NT2/D1 (cell line): ENCODE data around the gene PAQR4.
A peak's percentile ranks its signal among the peaks of the same experiment; 100 is the strongest.

Experiments used
- DNase-seq: peaks from one replicate; pipeline ENCODE4 v3.0.0-alpha.2; 2011; ENCODE audit warnings: low read depth, low spot score
- H3K27me3 ChIP-seq: 2 replicates; pipeline ENCODE4 v1.6.0; 2011; ENCODE audit warnings: mild to moderate bottlenecking; ENCODE audit not compliant: insufficient read length, insufficient read depth
- H3K36me3 ChIP-seq: 2 replicates; pipeline ENCODE4 v1.6.1; 2011; ENCODE audit warnings: mild to moderate bottlenecking, low read length, mixed read lengths; ENCODE audit not compliant: insufficient read depth, insufficient read length
- H3K4me1 ChIP-seq: 2 replicates; pipeline ENCODE4 v1.5.1; 2011; ENCODE audit not compliant: insufficient read depth, insufficient read length
- H3K4me3 ChIP-seq: 2 replicates; pipeline ENCODE4 v1.5.1; 2011; ENCODE audit warnings: low read depth; ENCODE audit not compliant: insufficient read length
- H3K9ac ChIP-seq: 2 replicates; pipeline ENCODE4 v1.6.0; 2011; ENCODE audit warnings: low read depth; ENCODE audit not compliant: insufficient read length
- H3K9me3 ChIP-seq: 2 replicates; pipeline ENCODE4 v1.5.1; 2011; ENCODE audit warnings: mild to moderate bottlenecking, low read length; ENCODE audit not compliant: insufficient read depth
- SUZ12 ChIP-seq: IDR thresholded peaks from 2 replicates; pipeline ENCODE4 v1.6.1; 2011; ENCODE audit not compliant: insufficient read length, insufficient read depth; ENCODE audit errors: extremely low read depth
- YY1 ChIP-seq: IDR thresholded peaks from 2 replicates; pipeline ENCODE4 v1.6.1; 2011; ENCODE audit not compliant: insufficient read length, insufficient read depth
- ZNF274 ChIP-seq: IDR thresholded peaks from 2 replicates; pipeline ENCODE4 v1.6.1; 2011; ENCODE audit warnings: mild to moderate bottlenecking, low read depth, low read length

Gene PAQR4

GRCh38 chr16:2985462-2985861 lies 16.3 kb downstream of the PAQR4 start:
- no peaks in the 10 kb centered on the region for H3K9me3 ChIP-seq
- no peak for TF ChIP-seq YY1
- TF ChIP-seq SUZ12 = no peak
- TF ChIP-seq ZNF274 = no peak
- peaks cover 30% of the 10 kb centered on the region for H3K4me1 ChIP-seq
- H3K36me3 ChIP-seq = no peaks in the 10 kb centered on the region
- no peak for DNase-seq
- peak overlapping the region; percentile 57 for H3K9ac ChIP-seq
- H3K27me3 ChIP-seq = no peaks in the 10 kb centered on the region
- no peak overlapping the region for H3K4me3 ChIP-seq

GRCh38 chr16:2985893-2986355 lies 16.8 kb downstream of the PAQR4 start:
- Histone ChIP-seq H3K9ac (peak overlapping the region; percentile 5), H3K9me3 (no peaks in the 10 kb centered on the region), H3K4me1 (peaks cover 34% of the 10 kb centered on the region), H3K27me3 (no peaks in the 10 kb centered on the region), H3K4me3 (no peak overlapping the region), H3K36me3 (no peaks in the 10 kb centered on the region)
- no peak for DNase-seq
- TF ChIP-seq SUZ12 (no peak), ZNF274 (no peak), YY1 (no peak)

- Histone ChIP-seq H3K4me1 (peaks cover 36% of the 10 kb centered on the region), H3K4me3 (no peak overlapping the region)
These were observed 17.6 kb downstream of the PAQR4 start for GRCh38 chr16:2986623-2987188.

GRCh38 chr16:2987286-2987685 lies 18.1 kb downstream of the PAQR4 start:
- TF ChIP-seq YY1 (no peak), SUZ12 (no peak), ZNF274 (no peak)
- Histone ChIP-seq H3K9ac (peak overlapping the region; percentile 56), H3K4me1 (peaks cover 36% of the 10 kb centered on the region)

More at GRCh38 chr16:2986623-2987188, 17.6 kb downstream of the PAQR4 start:
- Histone ChIP-seq H3K36me3 (no peaks in the 10 kb centered on the region), H3K27me3 (peaks cover under 1% of the 10 kb centered on the region), H3K9me3 (no peaks in the 10 kb centered on the region), H3K9ac (peak overlapping the region; percentile 5)
- no peak for DNase-seq
- no peak for TF ChIP-seq ZNF274
- no peak for TF ChIP-seq SUZ12
- TF ChIP-seq YY1 = no peak

GRCh38 chr16:2987833-2988232 lies 18.7 kb downstream of the PAQR4 start:
- H3K4me1 ChIP-seq = peaks cover 37% of the 10 kb centered on the region
- peaks cover 3% of the 10 kb centered on the region for H3K27me3 ChIP-seq
- no peaks in the 10 kb centered on the region for H3K9me3 ChIP-seq
- H3K36me3 ChIP-seq = no peaks in the 10 kb centered on the region
- DNase-seq = no peak
- H3K4me3 ChIP-seq = no peak overlapping the region
- peak overlapping the region; percentile 56 for H3K9ac ChIP-seq
- no peak for TF ChIP-seq SUZ12
- no peak for TF ChIP-seq YY1
- TF ChIP-seq ZNF274 = no peak

More at GRCh38 chr16:2987286-2987685, 18.1 kb downstream of the PAQR4 start:
- Histone ChIP-seq H3K4me3 (no peak overlapping the region), H3K9me3 (no peaks in the 10 kb centered on the region), H3K36me3 (no peaks in the 10 kb centered on the region), H3K27me3 (peaks cover 3% of the 10 kb centered on the region)
- DNase-seq = no peak

- Histone ChIP-seq H3K4me1 (peaks cover 34% of the 10 kb centered on the region), H3K27me3 (peaks cover 3% of the 10 kb centered on the region), H3K4me3 (no peak overlapping the region), H3K9me3 (no peaks in the 10 kb centered on the region), H3K36me3 (no peaks in the 10 kb centered on the region), H3K9ac (peak overlapping the region; percentile 56)
- no peak for DNase-seq
- no peak for TF ChIP-seq SUZ12
- TF ChIP-seq YY1 = no peak
- no peak for TF ChIP-seq ZNF274
These were observed 19.5 kb downstream of the PAQR4 start for GRCh38 chr16:2988590-2989099.

GRCh38 chr16:2990891-2991290 lies 21.7 kb downstream of the PAQR4 start:
- H3K27me3 ChIP-seq = peaks cover 3% of the 10 kb centered on the region
- DNase-seq = no peak
- no peaks in the 10 kb centered on the region for H3K9me3 ChIP-seq
- no peak overlapping the region for H3K4me3 ChIP-seq
- no peak overlapping the region for H3K9ac ChIP-seq
- H3K4me1 ChIP-seq = peaks cover 28% of the 10 kb centered on the region
- TF ChIP-seq SUZ12 = no peak
- H3K36me3 ChIP-seq = no peaks in the 10 kb centered on the region
